ENCODE results near the gene TSPEAR.
"Not testable (repeated sequence)": the region's sequence is repeated elsewhere in the genome, so short reads cannot be mapped to it uniquely, and the experiment has no call there.

The TSPEAR gene

GRCh38 chr21:44580231-44580821 is 131.0 kb downstream of the TSPEAR start, which contains the start of gene KRTAP10-5:
Gene KRTAP10-5 (minus strand): TSS chr21:44580604. CDS start chr21:44580578, 26 bp downstream.
- DNase-seq = not testable (repeated sequence)

GRCh38 chr21:44579833-44580144 is 131.6 kb downstream of the TSPEAR start:
- DNase-seq = no peak

- no peak for DNase-seq
These were observed 132.1 kb downstream of the TSPEAR start for GRCh38 chr21:44579056-44579832.

- DNase-seq = no peak
These were observed 132.9 kb downstream of the TSPEAR start for GRCh38 chr21:44578371-44579055.

- no peak for DNase-seq
These were observed 135.3 kb downstream of the TSPEAR start for GRCh38 chr21:44576025-44576420.

GRCh38 chr21:44575307-44576024 is 135.9 kb downstream of the TSPEAR start:
- DNase-seq = no peak

- DNase-seq = no peak
These were observed 136.7 kb downstream of the TSPEAR start for GRCh38 chr21:44574457-44575306.

GRCh38 chr21:44573630-44574456 is 137.5 kb downstream of the TSPEAR start, which contains the start of gene KRTAP10-4:
Gene KRTAP10-4 (plus strand): TSS chr21:44573729. CDS start chr21:44573759, 30 bp downstream.
- DNase-seq = not testable (repeated sequence)

- DNase-seq = no peak
These were observed 138.3 kb downstream of the TSPEAR start for GRCh38 chr21:44572959-44573583.

GRCh38 chr21:44571844-44572782 is 139.3 kb downstream of the TSPEAR start:
- DNase-seq = no peak

- DNase-seq = no peak
These were observed 140.1 kb downstream of the TSPEAR start for GRCh38 chr21:44571296-44571695.

- no peak for DNase-seq
These were observed 141.4 kb downstream of the TSPEAR start for GRCh38 chr21:44569861-44570517.

- DNase-seq = peak; percentile 96
These were observed 142.5 kb downstream of the TSPEAR start for GRCh38 chr21:44568667-44569556.

- DNase-seq = no peak
These were observed 143.1 kb downstream of the TSPEAR start for GRCh38 chr21:44568261-44568660.

- DNase-seq = no peak
These were observed 143.7 kb downstream of the TSPEAR start for GRCh38 chr21:44567481-44568171.

- no peak for DNase-seq
These were observed 145.0 kb downstream of the TSPEAR start for GRCh38 chr21:44566403-44566802.

- DNase-seq = no peak
These were observed 146.3 kb downstream of the TSPEAR start for GRCh38 chr21:44564886-44565598.

Measured in SHP77 treated with DMSO at 0.1 percent for 48 hours (cell line).